Gastrocnemius medialis (tissue), 4 donors: ENCODE data around the gene ERAL1. TPM values are rescaled to one million over a fixed set of nuclear protein-coding genes. Genes with fewer than 3 reads are reported as not detected.
"Not testable (repeated sequence)": the region's sequence is repeated elsewhere in the genome, so short reads cannot be mapped to it uniquely, and the experiment has no call there.

Source experiments
- ATAC-seq, 2 donors: fragments of 150-250 bp; one replicate each; pipeline ENCODE4 v1.9.1; 2016
- DNase-seq, 2 donors: peaks; one replicate each; pipeline ENCODE4 v3.0.0-alpha.2; 2019
- H3K27ac ChIP-seq, 4 donors: fragments of 200-600 bp; sonication (generic); 1 replicate in 1 of 4; 2 replicates in 3 of 4; pipeline ENCODE4 v1.5.1; 2016 to 2018; ENCODE audit warnings: mild to moderate bottlenecking in 2 of 4, moderate library complexity in 1 of 4
- H3K27me3 ChIP-seq, 3 donors: fragments of 200-600 bp; sonication (generic) in 2 of 3; 1 replicate in 1 of 3; 2 replicates in 2 of 3; pipeline versions ENCODE4 v1.5.1 to v1.6.0; 2016 to 2019; ENCODE audit warnings: mild to moderate bottlenecking in 1 of 3, moderate library complexity in 1 of 3
- H3K36me3 ChIP-seq, 2 donors: fragments of 200-600 bp; sonication (generic) in 1 of 2; one replicate each; pipeline ENCODE4 v1.5.1; 2017 to 2018
- H3K4me1 ChIP-seq, 2 donors: fragments of 200-600 bp; sonication (generic) in 1 of 2; one replicate each; pipeline ENCODE4 v1.5.1; 2016 to 2017; ENCODE audit warnings: mild to moderate bottlenecking in 2 of 2
- H3K4me3 ChIP-seq, 4 donors: fragments of 200-600 bp; sonication (generic) in 3 of 4; 1 replicate in 1 of 4; 2 replicates in 3 of 4; pipeline ENCODE4 v1.5.1; 2016 to 2019; ENCODE audit warnings: mild to moderate bottlenecking in 2 of 4
- H3K9me3 ChIP-seq, 3 donors: fragments of 200-600 bp; sonication (generic) in 2 of 3; 1 replicate in 1 of 3; 2 replicates in 2 of 3; pipeline ENCODE4 v1.5.1; 2016 to 2019
- POLR2A ChIP-seq, 2 donors: fragments of 450-650 bp; IDR thresholded peaks; one replicate each; pipeline ENCODE4 v1.6.1; 2017; ENCODE audit warnings: antibody characterized with exemption in 2 of 2, mild to moderate bottlenecking in 2 of 2, moderate library complexity in 2 of 2
- in situ Hi-C, 4 donors: fragments of 200-750 bp; cut with MboI; loops; one replicate each; pipeline versions ENCODE4 v1.15.0 to v1.8.0; 2017; ENCODE audit warnings: low sequenced_read_pairs in 4 of 4
- intact Hi-C: fragments of 100-400 bp; cut with DNase I; formaldehyde crosslinking; loops from one replicate; pipeline ENCODE4 v1.15.1; 2023; ENCODE audit warnings: low total_unique reads
- total RNA-seq, 4 donors: library from RNA; depleted of rRNA; stranded (reverse); fragments of >200 nt; gene quantifications; one replicate each; pipeline versions ENCODE4 v1.1.0 to v1.2.3, GENCODE V29; 2016
- TF ChIP-seq, protein P1 (sequence below), 5 experiments: fragments of 450-650 bp in 3 of 5; fragments of 200-600 bp in 2 of 5; sonication (generic) in 2 of 5; IDR thresholded peaks in 4 of 5; conservative IDR thresholded peaks in 1 of 5; 1 replicate in 4 of 5; 2 replicates in 1 of 5; pipeline ENCODE4 v1.5.1; 2016 to 2019; ENCODE audit warnings: antibody characterized with exemption in 5 of 5, mild to moderate bottlenecking in 3 of 5, moderate library complexity in 3 of 5

ERAL1 gene
- total RNA-seq, 4 donors from 2014 or later, result 35.1 to 69.2 (median 64.1) TPM

- no peak for DNase-seq
- no peak for TF ChIP-seq POLR2A (IDR thresholded peaks at IDR 0.05)
- TF ChIP-seq, protein P1, sequence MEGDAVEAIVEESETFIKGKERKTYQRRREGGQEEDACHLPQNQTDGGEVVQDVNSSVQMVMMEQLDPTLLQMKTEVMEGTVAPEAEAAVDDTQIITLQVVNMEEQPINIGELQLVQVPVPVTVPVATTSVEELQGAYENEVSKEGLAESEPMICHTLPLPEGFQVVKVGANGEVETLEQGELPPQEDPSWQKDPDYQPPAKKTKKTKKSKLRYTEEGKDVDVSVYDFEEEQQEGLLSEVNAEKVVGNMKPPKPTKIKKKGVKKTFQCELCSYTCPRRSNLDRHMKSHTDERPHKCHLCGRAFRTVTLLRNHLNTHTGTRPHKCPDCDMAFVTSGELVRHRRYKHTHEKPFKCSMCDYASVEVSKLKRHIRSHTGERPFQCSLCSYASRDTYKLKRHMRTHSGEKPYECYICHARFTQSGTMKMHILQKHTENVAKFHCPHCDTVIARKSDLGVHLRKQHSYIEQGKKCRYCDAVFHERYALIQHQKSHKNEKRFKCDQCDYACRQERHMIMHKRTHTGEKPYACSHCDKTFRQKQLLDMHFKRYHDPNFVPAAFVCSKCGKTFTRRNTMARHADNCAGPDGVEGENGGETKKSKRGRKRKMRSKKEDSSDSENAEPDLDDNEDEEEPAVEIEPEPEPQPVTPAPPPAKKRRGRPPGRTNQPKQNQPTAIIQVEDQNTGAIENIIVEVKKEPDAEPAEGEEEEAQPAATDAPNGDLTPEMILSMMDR (IDR thresholded peaks at IDR 0.05 in 4 of 5, conservative IDR thresholded peaks at IDR 0.05 in 1 of 5), result no peak
- Histone ChIP-seq H3K27ac (no peak overlapping the region), H3K9me3 (no peaks in the 10 kb centered on the region), H3K4me3 (no peak overlapping the region), H3K4me1 (peaks cover 0 to 3% of the 10 kb centered on the region in 2 donors), H3K36me3 (no peaks in the 10 kb centered on the region), H3K27me3 (no peaks in the 10 kb centered on the region)
- intact Hi-C loops, result no loop called here
- in situ Hi-C loops, result no loop called here
- no peak for ATAC-seq
Measured at GRCh38 chr17:28834420-28834819, 20.4 kb upstream of the ERAL1 start.

- intact Hi-C loops, ATAC-seq, H3K9me3 ChIP-seq, DNase-seq, in situ Hi-C loops, H3K27ac ChIP-seq, H3K27me3 ChIP-seq, H3K4me3 ChIP-seq, H3K4me1 ChIP-seq, H3K36me3 ChIP-seq: not testable (repeated sequence)
Measured at GRCh38 chr17:28836541-28836940, 18.3 kb upstream of the ERAL1 start.

DNA sequence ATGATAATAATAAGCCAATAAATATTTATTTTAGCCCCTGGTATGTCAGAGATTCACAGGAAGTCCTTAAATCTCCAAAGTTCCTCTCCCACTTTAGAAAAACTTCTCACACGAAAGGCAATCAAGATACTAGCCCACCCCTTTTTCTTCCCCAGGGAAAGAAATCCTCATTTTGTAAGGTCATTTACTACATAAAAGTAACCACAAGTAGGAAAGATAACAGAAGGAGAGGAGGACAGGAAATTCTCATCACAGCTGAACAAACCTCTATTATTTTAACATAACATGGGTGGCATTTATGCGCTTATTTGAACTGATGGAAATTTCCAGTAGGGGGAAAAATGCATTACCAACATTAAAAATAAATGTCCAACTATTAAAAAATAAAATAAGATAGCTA is 15.6 kb upstream of the ERAL1 start:
- no peaks in the 10 kb centered on the region for H3K27me3 ChIP-seq
- H3K36me3 ChIP-seq, result no peaks in the 10 kb centered on the region
- in situ Hi-C loops (no loop called here), intact Hi-C loops (no loop called here)
- TF ChIP-seq, protein P1 (IDR thresholded peaks at IDR 0.05 in 4 of 5, conservative IDR thresholded peaks at IDR 0.05 in 1 of 5), result no peak
- no peak for TF ChIP-seq POLR2A (IDR thresholded peaks at IDR 0.05)
- peaks cover 14 to 17% of the 10 kb centered on the region in 2 donors for H3K4me1 ChIP-seq
- no peak overlapping the region for H3K27ac ChIP-seq
- ATAC-seq, result no peak
- DNase-seq, result no peak
- no peaks in the 10 kb centered on the region for H3K9me3 ChIP-seq
- no peak overlapping the region for H3K4me3 ChIP-seq

- H3K36me3 ChIP-seq, result no peaks in the 10 kb centered on the region
- H3K27ac ChIP-seq, result peak overlapping the region; percentile 82 to 87 (median 84)
- H3K27me3 ChIP-seq, result no peaks in the 10 kb centered on the region
- peak overlapping the region; percentile 73 to 94 (median 83) for H3K4me3 ChIP-seq
- TF ChIP-seq, protein P1 (IDR thresholded peaks at IDR 0.05 in 4 of 5, conservative IDR thresholded peaks at IDR 0.05 in 1 of 5), result no peak
- no peak for TF ChIP-seq POLR2A (IDR thresholded peaks at IDR 0.05)
- in situ Hi-C loops, result no loop called here
- intact Hi-C loops, result no loop called here
- no peaks in the 10 kb centered on the region for H3K9me3 ChIP-seq
- peak; percentile 5 to 23 for ATAC-seq
- peaks cover 11 to 17% of the 10 kb centered on the region in 2 donors for H3K4me1 ChIP-seq
- no peak for DNase-seq
Measured at GRCh38 chr17:28841901-28842281, 12.9 kb upstream of the ERAL1 start.

DNA sequence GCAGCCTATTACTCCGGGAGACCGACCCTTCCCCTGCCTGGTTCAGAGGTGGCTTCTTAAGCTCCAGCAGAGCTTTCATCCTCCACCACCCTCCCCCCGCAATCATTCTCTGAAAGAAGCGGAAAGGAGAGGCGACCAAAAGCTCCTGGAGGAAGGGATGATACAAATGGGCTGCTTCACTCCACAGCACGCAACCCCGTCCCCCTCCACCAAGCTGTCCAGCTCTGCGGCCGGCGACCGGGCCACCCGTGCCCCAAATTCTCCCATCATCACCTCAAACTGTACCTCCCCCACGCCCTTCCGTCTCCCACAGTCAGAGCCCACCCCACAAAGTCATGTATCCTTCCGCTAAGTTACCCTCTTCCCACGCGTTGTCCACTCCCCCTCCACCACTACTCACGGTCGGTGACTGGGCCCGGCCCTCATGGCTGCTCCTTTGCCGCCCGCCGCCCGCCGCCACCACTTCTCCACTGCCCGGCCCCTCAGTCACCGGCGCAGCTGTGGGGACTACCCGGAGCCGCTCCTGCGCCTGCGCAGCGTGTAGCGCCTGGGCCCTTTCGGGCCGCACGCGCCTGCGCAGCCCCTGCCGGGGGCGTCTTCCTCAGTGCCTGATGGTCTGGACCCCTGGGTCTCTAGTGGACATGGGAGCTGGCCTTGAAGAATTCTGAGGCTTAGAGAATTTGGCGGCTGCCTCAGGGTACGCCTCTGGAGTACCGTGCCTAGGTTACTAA is 12.4 kb upstream of the ERAL1 start, which contains the start of gene FAM222B:
Gene FAM222B (minus strand): TSS at position 509 of the 731 bp plus-strand sequence. CDS start 76,123 bp downstream, outside the sequence.
- peak; percentile 57 to 77 for DNase-seq
- Histone ChIP-seq H3K27me3 (no peaks in the 10 kb centered on the region), H3K36me3 (no peaks in the 10 kb centered on the region), H3K9me3 (no peaks in the 10 kb centered on the region), H3K27ac (peak within 1 kb of the TSS; percentile 82 to 87 (median 84)), H3K4me1 (peaks cover 11 to 17% of the 10 kb centered on the region in 2 donors), H3K4me3 (peak within 1 kb of the TSS; percentile 73 to 94 (median 83))
- in situ Hi-C loops (no loop called here), intact Hi-C loops (no loop called here)
- peak; percentile 78 to 82 for TF ChIP-seq POLR2A (IDR thresholded peaks at IDR 0.05)
- TF ChIP-seq, protein P1 (IDR thresholded peaks at IDR 0.05 in 4 of 5, conservative IDR thresholded peaks at IDR 0.05 in 1 of 5), result peak in 2 of 5 experiments; percentile 6 to 12
- ATAC-seq, result peak; percentile 90 to 94
